OCI-LY7 (cell line): Measurements from ENCODE around the gene YY1. TPM values are rescaled to one million over a fixed set of nuclear protein-coding genes. Genes with fewer than 3 reads are reported as not detected.

ENCODE experiments used
- BruUV-seq: library from RNA; stranded (reverse); fragments of 400-500 nt; replicated peaks from 2 replicates; lab custom pipeline; 2021; lab: Mats Ljungman, UMichigan
- CTCF ChIA-PET: fragments of 300-600 bp; sonication (Branson Sonifier 250); formaldehyde crosslinking; loops from one replicate; lab custom pipeline; 2022; ENCODE audit warnings: antibody characterized with exemption; ENCODE audit not compliant: unreplicated experiment; lab: Charles Lee
- POLR2A ChIA-PET: fragments of 300-600 bp; sonication (Branson Sonifier 250); formaldehyde crosslinking; loops from one replicate; lab custom pipeline; 2022; ENCODE audit warnings: antibody characterized with exemption; lab: Charles Lee
- DNase-seq: peaks from one replicate; pipeline ENCODE4 v3.0.0-alpha.2; 2015; ENCODE audit warnings: low spot score
- H2AFZ ChIP-seq: fragments of 200-600 bp; sonication (generic), shearing (Covaris generic); 2 replicates; pipeline ENCODE4 v1.6.1; 2014; ENCODE audit warnings: mild to moderate bottlenecking, antibody characterized with exemption, low read length, moderate library complexity
- H3K27ac ChIP-seq: fragments of 200-600 bp; sonication (generic); 2 replicates; pipeline ENCODE4 v1.5.1; 2014; ENCODE audit warnings: mixed run types, low read depth, mild to moderate bottlenecking, moderate library complexity, low read length, inconsistent platforms; ENCODE audit not compliant: poor library complexity, severe bottlenecking
- H3K36me3 ChIP-seq: fragments of 200-600 bp; sonication (generic); 2 replicates; pipeline ENCODE4 v1.6.1; 2014; ENCODE audit warnings: mild to moderate bottlenecking, antibody characterized with exemption, low read length, moderate library complexity, mixed read lengths; ENCODE audit not compliant: insufficient read depth
- H3K4me1 ChIP-seq: fragments of 200-600 bp; sonication (generic); 2 replicates; pipeline ENCODE4 v1.5.1; 2014; ENCODE audit warnings: mild to moderate bottlenecking, low read length; ENCODE audit not compliant: insufficient read depth, poor library complexity, severe bottlenecking
- H3K4me2 ChIP-seq: fragments of 200-600 bp; sonication (generic); 2 replicates; pipeline ENCODE4 v1.6.1; 2014; ENCODE audit warnings: mild to moderate bottlenecking, low read length
- H3K4me3 ChIP-seq: fragments of 200-600 bp; sonication (generic); 2 replicates; pipeline ENCODE4 v1.5.1; 2014; ENCODE audit warnings: mild to moderate bottlenecking, low read depth, low read length; ENCODE audit not compliant: poor library complexity, severe bottlenecking
- H3K79me2 ChIP-seq: fragments of 200-600 bp; sonication (generic); 2 replicates; pipeline ENCODE4 v1.6.1; 2016; ENCODE audit warnings: low read depth, mild to moderate bottlenecking, low read length, moderate library complexity, mixed read lengths; ENCODE audit not compliant: insufficient read depth
- H3K9me2 ChIP-seq: fragments of 200-600 bp; sonication (generic); 2 replicates; pipeline ENCODE4 v1.6.1; 2016; ENCODE audit warnings: mild to moderate bottlenecking, low read length, mixed read lengths; ENCODE audit not compliant: insufficient read depth
- H3K9me3 ChIP-seq: fragments of 200-600 bp; sonication (generic); 2 replicates; pipeline ENCODE4 v1.6.1; 2014; ENCODE audit warnings: mild to moderate bottlenecking, mixed run types, low read length, mixed read lengths
- H4K20me1 ChIP-seq: fragments of 200-600 bp; sonication (generic); 2 replicates; pipeline ENCODE4 v1.6.1; 2014; ENCODE audit warnings: mild to moderate bottlenecking, antibody characterized with exemption, low read length, moderate library complexity, mixed read lengths; ENCODE audit not compliant: insufficient read depth
- EZH2phosphoT487 ChIP-seq: fragments of 200-600 bp; sonication (generic); IDR thresholded peaks from 2 replicates; pipeline ENCODE4 v1.6.1; 2018; ENCODE audit warnings: low read depth, borderline replicate concordance, mild to moderate bottlenecking, mixed run types, antibody characterized with exemption, low read length, moderate library complexity, mixed read lengths
- intact Hi-C: fragments of 100-400 bp; cut with micrococcal nuclease; formaldehyde crosslinking; loops from one replicate; pipeline ENCODE4 v1.10.0; 2022; ENCODE audit not compliant: unreplicated experiment
- total RNA-seq, 2 experiments: library from RNA; depleted of rRNA in 1 of 2; stranded (reverse); fragments of >200 nt in 1 of 2; shearing (Covaris generic) in 1 of 2; gene quantifications; 2 replicates each; pipeline ENCODE4 v1.2.3, GENCODE V29; 2014 to 2022
- TF ChIP-seq, protein P1 (sequence below): fragments of 200-600 bp; sonication (generic); conservative IDR thresholded peaks from 2 replicates; pipeline ENCODE4 v1.5.1; 2014; ENCODE audit warnings: mild to moderate bottlenecking, antibody characterized with exemption, low read length, moderate library complexity, mixed read lengths

The YY1 gene
- total RNA-seq, 2 experiments from 2014 or later, result 59.9 to 140 TPM

DNA sequence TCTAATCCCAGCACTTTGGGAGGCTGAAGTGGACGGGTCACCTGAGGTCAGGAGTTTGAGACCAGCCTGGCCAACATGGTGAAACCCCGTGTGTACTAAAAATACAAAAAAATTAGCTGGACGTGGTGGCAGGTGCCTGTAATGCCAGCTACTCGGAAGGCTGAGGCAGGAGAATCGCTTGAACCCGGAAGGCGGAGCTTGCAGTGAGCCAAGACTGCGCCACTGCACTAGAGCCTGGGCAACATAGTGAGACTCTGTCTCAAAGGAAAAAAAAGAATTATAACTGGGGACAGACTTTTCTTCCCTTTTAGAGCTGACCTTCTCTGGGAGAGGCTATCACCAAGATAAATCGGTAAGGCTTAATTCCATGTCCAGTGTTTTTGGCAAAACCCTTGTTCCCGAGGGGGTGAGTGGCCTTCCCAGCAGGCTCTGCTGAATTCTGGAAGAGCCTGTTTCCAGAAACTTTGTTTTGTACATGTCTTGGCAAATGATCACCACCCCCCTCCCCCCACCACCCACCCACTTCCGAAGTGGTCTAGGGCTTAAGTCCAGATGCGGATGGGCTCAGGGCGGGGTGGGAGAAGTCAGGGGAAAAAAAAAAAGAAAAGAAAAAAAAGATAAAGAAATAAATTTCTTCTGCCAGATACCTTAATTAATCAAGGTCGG, 47.2 kb upstream of the YY1 start:
- Histone ChIP-seq H4K20me1 (no peaks in the 10 kb centered on the region), H3K9me3 (no peaks in the 10 kb centered on the region), H3K9me2 (no peaks in the 10 kb centered on the region), H3K4me3 (peak overlapping the region; percentile 65), H3K27ac (no peak overlapping the region), H2AFZ (peak overlapping the region; percentile 87; the same call in 1 of the 2 replicates), H3K4me2 (peak overlapping the region; percentile 90), H3K36me3 (no peaks in the 10 kb centered on the region), H3K79me2 (no peaks in the 10 kb centered on the region), H3K4me1 (peaks cover 17% of the 10 kb centered on the region)
- CTCF ChIA-PET, result interaction anchor here (0.6 to 1.5 kb wide), 3 partner anchors 104 to 134 kb away, joined by 4 to 5 read pairs (median 4); partner anchors contain the start of gene EVL
- TF ChIP-seq, protein P1, sequence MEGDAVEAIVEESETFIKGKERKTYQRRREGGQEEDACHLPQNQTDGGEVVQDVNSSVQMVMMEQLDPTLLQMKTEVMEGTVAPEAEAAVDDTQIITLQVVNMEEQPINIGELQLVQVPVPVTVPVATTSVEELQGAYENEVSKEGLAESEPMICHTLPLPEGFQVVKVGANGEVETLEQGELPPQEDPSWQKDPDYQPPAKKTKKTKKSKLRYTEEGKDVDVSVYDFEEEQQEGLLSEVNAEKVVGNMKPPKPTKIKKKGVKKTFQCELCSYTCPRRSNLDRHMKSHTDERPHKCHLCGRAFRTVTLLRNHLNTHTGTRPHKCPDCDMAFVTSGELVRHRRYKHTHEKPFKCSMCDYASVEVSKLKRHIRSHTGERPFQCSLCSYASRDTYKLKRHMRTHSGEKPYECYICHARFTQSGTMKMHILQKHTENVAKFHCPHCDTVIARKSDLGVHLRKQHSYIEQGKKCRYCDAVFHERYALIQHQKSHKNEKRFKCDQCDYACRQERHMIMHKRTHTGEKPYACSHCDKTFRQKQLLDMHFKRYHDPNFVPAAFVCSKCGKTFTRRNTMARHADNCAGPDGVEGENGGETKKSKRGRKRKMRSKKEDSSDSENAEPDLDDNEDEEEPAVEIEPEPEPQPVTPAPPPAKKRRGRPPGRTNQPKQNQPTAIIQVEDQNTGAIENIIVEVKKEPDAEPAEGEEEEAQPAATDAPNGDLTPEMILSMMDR, result no peak
- TF ChIP-seq EZH2phosphoT487, result no peak
- no TSS peak for BruUV-seq
- POLR2A ChIA-PET, result interaction anchor here (0.7 to 1.5 kb wide), 4 partner anchors 18 to 210 kb away, joined by 3 to 4 read pairs (median 3); no protein-coding TSS in a partner anchor
- intact Hi-C loops, result loop anchor here (2.0 kb wide), 4 partner anchors 23 to 135 kb away; partner anchors contain the start of gene EVL
- no peak for DNase-seq

DNA sequence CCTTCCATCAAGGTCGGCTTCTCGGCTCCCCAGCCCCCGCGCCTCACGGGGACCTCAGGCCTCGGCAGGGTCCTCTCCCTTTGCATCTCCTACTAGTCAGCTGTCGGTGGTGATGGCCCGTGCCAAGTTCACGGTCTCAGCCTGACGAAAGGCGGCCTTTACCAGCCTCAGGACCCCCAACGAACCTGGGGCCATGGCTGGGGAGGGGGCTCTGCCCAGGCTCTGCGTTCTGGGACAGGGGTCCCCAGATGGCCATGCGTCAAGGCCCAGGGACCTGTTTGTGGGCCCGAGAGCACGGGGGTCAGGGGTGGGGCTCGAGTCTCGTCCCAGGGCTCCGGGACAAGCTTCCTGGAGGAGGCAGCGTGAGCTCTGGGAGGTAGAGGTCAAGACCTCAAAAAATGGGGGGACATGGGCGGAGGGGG, 46.7 kb upstream of the YY1 start:
- intact Hi-C loops, result loop anchor here (2.0 kb wide), 4 partner anchors 23 to 135 kb away; partner anchors contain the start of gene EVL
- peak overlapping the region; percentile 31 for H3K27ac ChIP-seq
- H3K4me1 ChIP-seq, result peaks cover 17% of the 10 kb centered on the region
- H3K4me3 ChIP-seq, result peak overlapping the region; percentile 65
- no peaks in the 10 kb centered on the region for H3K9me3 ChIP-seq
- peak overlapping the region; percentile 90 for H3K4me2 ChIP-seq
- POLR2A ChIA-PET, result interaction anchor here (0.7 to 1.6 kb wide), 5 partner anchors 26 to 44 kb away, joined by 3 to 7 read pairs (median 4); partner anchors contain the start of gene DEGS2
- BruUV-seq, result TSS peak; percentile 88
- no peaks in the 10 kb centered on the region for H3K36me3 ChIP-seq
- TF ChIP-seq, protein P1, result no peak
- no peak for TF ChIP-seq EZH2phosphoT487
- peak overlapping the region; percentile 87 for H2AFZ ChIP-seq
- DNase-seq, result no peak
- H3K79me2 ChIP-seq, result no peaks in the 10 kb centered on the region
- no peaks in the 10 kb centered on the region for H4K20me1 ChIP-seq
- CTCF ChIA-PET, result interaction anchor here (0.6 to 1.5 kb wide), 6 partner anchors 20 to 135 kb away, joined by 4 to 9 read pairs (median 4); partner anchors contain the start of gene EVL
- no peaks in the 10 kb centered on the region for H3K9me2 ChIP-seq
